Suprapubic skin (tissue), 3 donors: Measurements from ENCODE around the gene RELN.

Experiments
- CTCF ChIP-seq, 2 donors: fragments of 200-600 bp in 1 of 2; fragments of 450-650 bp in 1 of 2; sonication (generic) in 1 of 2; IDR thresholded peaks; one replicate each; pipeline ENCODE4 v1.5.1; 2016 to 2019; ENCODE audit warnings: antibody characterized with exemption in 2 of 2, mild to moderate bottlenecking in 1 of 2, moderate library complexity in 1 of 2
- POLR2AphosphoS5 ChIP-seq, 3 donors: sonication (generic); formaldehyde crosslinking; IDR thresholded peaks; one replicate each; pipeline ENCODE4 v1.6.1; 2017; ENCODE audit warnings: antibody characterized with exemption in 3 of 3

GRCh38 chr7:103576641-103577040 is 412.8 kb downstream of the RELN start:
- TF ChIP-seq CTCF (IDR thresholded peaks at IDR 0.05) (no peak), POLR2AphosphoS5 (IDR thresholded peaks at IDR 0.05) (no peak)
